ENCODE results near the gene CDC42EP3.

Gene CDC42EP3

GRCh38 chr2:37656512-37657423, 14.7 kb downstream of the CDC42EP3 start:
- peak; percentile 98 for DNase-seq (ENCODE audit: low read depth, low spot score)

DNA sequence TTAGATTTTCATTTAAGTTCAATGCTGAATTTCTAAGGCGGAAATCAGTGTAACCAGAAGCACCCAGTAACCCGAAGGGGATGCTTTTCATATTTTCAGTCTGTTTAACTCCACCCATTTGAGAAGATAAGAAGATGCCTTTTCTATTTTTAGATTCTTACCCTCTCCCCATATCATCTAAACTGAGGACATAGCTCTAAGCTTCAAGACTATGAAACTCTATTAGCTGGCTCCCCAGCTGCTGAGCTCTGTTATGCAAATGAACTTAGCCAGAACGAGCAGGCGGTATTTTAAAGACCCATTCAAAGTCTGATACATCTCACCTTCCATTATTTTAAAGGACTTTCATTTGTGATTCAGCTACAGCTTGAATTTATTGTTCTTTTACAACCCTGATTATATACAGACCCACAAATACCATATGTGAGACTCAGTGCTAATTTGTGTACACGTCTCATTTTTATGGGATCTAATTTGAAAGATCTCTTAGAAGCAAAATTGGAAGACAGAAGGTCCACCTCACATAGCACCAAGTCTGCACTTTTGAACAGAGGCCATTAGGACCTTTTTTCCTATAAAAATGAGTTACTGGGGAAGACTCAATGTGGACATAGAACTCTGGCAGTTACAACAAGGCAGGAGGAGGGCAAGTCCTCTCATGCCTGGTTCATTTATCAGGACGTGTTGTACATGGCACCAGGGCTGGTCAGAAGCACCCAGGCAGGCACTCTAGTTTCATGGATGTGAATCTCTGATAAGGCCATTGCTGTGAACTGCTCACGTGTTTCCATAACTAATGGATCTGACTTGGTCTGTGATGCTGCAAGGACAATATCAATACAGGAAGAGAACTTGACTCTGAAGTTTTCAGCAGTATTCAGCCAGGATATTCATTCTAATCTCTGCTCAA, 16.3 kb downstream of the CDC42EP3 start:
- no peak for DNase-seq (ENCODE audit: low read depth, low spot score)

- no peak for DNase-seq (ENCODE audit: low read depth, low spot score)
Measured at GRCh38 chr2:37654419-37654818, 17.0 kb downstream of the CDC42EP3 start.

GRCh38 chr2:37653805-37654378, 17.6 kb downstream of the CDC42EP3 start:
- DNase-seq (ENCODE audit: low read depth, low spot score), result no peak

- no peak for DNase-seq (ENCODE audit: low read depth, low spot score)
Measured at GRCh38 chr2:37653093-37653492, 18.3 kb downstream of the CDC42EP3 start.

- no peak for DNase-seq (ENCODE audit: low read depth, low spot score)
Measured at GRCh38 chr2:37652199-37652640, 19.2 kb downstream of the CDC42EP3 start.

GRCh38 chr2:37650548-37651093, 20.8 kb downstream of the CDC42EP3 start:
- no peak for DNase-seq (ENCODE audit: low read depth, low spot score)

- no peak for DNase-seq (ENCODE audit: low read depth, low spot score)
Measured at GRCh38 chr2:37649518-37649917, 21.9 kb downstream of the CDC42EP3 start.

- DNase-seq (ENCODE audit: low read depth, low spot score), result no peak
Measured at GRCh38 chr2:37648331-37649011, 23.0 kb downstream of the CDC42EP3 start.

DNA sequence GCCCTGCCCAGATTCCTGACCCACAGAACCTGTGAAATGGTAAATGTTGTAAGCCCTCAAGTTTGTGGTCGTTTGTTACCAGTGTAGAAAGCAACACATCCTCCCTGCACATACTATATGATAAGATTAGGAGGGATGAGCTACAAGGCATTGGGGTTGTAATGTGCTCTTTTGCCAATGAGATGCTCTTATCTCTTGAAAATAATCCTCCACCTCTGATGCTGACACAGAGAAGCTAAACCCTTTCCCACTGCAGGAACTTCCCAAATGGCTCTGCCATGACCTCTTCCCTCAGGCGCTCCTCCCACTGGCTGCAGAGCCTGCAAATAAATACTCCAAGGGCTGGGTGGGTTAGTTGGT, 23.5 kb downstream of the CDC42EP3 start:
- no peak for DNase-seq (ENCODE audit: low read depth, low spot score)

DNA sequence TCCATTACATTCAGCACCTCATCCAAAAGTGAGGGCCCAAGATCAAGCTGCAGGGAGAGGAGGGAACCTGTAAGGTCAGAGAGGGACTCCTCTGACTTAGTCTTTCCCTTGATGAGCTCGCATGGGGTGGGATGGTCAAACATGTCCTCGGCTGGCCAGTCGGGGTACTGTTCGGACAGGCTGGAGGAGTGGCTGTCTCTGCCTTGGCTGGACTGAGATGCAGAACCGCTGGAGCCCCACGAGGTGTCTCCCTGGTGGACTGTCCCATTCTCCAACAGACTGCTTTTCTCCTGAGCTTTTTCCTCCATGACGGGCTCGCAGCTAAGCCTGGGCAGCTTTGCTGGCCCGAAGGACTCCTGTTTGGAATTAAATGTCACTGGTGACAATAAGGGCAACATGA, 25.6 kb downstream of the CDC42EP3 start:
- no peak for DNase-seq (ENCODE audit: low read depth, low spot score)

DNA sequence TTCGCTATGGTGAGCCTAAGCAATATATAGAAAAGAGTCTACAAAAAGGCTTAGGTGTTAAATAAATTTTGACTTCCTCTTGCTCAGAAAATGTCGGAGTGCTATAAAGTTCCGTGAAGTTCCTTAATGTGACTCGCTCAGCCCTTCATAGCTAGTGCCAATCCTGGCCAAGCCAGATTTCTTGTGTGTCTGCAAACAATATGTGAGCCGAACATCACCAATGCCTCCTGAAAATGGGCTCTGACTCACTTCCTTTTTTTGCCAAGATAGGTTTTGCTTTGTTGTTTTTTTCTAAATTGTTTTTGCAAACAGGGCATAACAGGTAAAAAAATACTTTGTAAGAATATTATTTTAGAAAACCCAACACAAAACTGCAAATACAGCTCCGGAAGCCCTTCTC, 26.1 kb downstream of the CDC42EP3 start:
- DNase-seq (ENCODE audit: low read depth, low spot score), result no peak

- DNase-seq (ENCODE audit: low read depth, low spot score), result no peak
Measured at GRCh38 chr2:37644191-37644590, 27.3 kb downstream of the CDC42EP3 start.

DNA sequence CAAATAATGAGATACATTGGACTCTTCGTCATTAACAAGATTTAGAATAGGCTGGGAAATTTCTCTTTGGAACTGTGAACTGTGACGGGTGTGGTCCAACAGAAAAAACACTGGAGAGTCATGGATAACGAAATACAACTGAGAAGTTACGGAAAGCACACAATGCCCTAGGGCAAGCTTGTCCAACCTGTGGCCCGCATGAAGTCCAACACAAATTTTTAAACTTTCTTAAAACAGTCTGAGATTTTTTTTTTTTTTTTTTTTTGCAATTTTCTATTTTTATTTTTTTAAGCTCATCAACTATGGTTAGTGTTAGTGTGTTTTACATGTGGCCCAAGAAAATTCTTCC, 27.7 kb downstream of the CDC42EP3 start:
- DNase-seq (ENCODE audit: low read depth, low spot score), result no peak

DNA sequence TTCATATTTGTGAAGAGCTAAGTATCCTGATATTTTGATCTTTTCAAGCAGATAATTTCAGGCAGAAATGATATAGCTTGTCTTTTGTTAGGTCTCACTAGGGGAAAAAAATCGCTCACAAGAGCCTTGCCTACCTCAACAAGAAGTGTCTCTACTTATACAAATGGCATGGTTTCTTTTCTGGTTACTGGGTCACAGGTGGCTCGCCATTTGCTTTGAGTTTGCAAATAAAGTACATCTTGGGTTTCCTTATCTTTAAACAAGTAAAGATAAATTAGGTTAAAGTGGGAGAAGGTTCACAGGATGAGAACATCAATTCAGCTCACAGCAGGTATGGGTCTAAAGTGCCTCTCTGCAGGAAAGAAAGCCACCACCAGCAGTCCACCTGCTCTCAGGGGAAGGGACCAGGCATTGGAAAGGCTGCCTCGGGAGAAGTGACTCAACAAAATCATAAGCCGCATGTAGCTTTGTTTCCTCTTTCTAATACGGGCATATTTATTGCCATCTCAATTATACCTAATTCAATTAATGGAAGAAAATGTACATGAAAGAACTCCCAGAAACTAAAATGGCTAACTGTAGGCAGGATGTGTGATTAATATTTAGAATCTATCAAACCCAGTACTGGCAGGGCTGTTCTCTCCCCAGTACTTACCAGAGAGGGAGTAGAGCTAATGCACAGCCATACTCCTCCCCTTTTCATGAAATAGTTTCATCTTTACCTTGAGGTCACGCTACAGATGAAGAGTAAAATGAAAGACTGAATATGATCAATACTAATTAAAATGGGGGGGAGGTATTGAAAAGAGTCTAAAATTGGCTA, 28.3 kb downstream of the CDC42EP3 start:
- no peak for DNase-seq (ENCODE audit: low read depth, low spot score)

DNA sequence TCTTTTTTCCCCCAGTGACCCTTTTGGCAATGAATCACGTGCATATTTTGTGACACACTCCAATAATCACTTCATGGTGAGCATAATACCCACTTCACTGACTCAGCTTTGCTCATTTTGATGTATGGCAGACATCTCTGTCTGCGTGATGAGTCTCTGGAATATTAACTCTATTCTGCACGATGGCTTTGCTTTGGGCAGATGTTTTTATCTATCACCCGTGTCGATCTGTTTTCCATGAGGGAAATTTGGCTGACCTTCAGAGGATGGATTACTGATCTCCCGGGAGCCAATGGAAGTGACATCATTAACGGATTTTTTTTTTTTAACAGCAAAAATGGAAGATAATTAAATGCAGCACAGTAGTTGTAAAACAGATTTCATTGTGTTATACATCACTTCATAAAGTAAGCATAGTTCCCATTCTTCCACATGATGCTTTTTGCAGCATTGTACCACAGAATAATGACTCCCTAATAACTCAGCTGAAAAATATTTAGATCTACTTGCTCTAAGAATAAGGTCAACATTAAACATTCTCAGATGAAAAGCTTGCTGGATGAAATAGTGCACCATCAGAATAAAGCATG, 29.8 kb downstream of the CDC42EP3 start:
- no peak for DNase-seq (ENCODE audit: low read depth, low spot score)

DNA sequence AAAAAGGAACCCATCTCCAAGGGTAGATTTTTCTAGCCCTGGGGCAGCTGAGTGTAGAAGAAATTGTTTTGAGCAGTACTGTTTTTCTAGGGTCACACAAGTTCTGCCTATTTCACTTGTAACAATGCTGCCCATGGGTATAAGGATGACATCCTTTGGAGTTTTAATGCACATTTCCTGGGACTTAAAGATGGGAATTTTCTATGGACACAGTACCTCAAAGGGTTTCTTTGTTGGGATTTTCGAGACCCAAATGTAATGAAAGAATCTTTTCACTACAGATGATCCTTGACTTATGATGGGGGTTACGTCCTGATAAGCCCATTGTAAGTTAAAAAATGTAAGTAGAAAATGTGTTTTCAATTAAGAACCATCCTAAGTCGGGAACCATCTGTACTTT, 31.8 kb downstream of the CDC42EP3 start:
- DNase-seq (ENCODE audit: low read depth, low spot score), result no peak

DNA sequence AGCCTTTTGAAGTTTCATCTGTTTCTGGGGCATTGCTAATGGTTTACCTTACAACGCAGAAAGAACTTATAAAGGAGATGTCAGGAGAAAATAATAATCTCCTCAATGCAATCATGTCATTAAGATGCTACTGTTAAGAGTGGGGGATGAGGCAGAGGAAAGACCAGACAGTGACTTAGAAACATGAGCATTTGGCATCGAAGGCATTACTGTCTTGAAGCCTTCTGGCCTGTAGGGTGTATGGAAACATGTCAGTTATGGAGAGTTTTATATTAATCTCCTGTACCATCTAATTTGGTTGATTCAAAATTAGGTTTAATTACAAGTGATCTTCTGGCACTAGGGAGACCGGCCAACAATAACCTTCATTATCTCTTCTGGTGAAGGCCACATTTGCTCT, 32.5 kb downstream of the CDC42EP3 start:
- no peak for DNase-seq (ENCODE audit: low read depth, low spot score)

GRCh38 chr2:37637985-37638384, 33.5 kb downstream of the CDC42EP3 start:
- no peak for DNase-seq (ENCODE audit: low read depth, low spot score)

DNA sequence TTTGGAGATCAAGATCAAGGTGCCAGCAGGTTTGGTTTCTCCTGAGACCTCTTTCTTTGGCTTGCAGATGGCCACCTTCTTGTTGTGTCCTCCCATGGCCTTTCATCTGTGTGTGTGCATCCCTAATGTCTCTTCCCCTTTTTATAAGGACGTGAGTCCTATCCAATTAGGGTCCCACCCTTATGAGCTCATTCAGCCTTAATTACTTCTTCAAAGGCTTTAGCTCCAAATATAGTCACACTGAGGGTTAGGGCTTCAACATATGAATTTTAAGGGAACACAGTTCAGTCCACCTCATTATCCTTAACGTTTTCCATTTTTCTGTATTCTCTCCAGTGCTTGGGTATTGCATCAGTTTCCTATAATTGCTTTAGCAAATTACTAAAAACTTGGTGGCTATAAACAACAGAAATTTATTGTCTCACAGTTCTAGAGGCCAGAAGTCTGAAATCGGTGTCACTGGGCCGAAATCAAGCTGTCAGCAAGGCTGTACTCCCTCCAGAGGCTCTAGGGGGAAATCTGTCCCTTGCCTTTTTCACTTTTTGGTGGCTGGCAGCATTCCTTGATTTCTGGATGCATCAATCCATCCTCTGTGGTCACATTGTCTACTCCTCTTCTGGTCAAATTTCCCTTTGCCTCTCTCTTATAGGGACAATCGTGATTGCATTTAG, 34.1 kb downstream of the CDC42EP3 start:
- no peak for DNase-seq (ENCODE audit: low read depth, low spot score)
